Measurements from ENCODE around the gene DNAJB2. TPM values are rescaled to one million over a fixed set of nuclear protein-coding genes. Genes with fewer than 3 reads are reported as not detected.

Gene DNAJB2
- total RNA-seq (2014; rRNA removed; shearing (Covaris generic)): 25.8 and 33.2 TPM in 2 replicates
- 40.0 and 57.2 TPM in 2 replicates for polyA plus RNA-seq (2015; cell fraction: cytosol; rRNA removed)
- 97.4 and 167 TPM in 2 replicates for polyA plus RNA-seq (2015; cell fraction: nucleus; rRNA removed)

- in situ Hi-C loops (cut with HindIII; ENCODE audit: low pct_unique_long_range_greater_than_20kb, low sequenced_read_pairs): no loop called here
Measured at GRCh38 chr2:219279151-219279915, at the start of gene DNAJB2. TSS of gene DNAJB2 (plus strand) at chr2:219279366. CDS start at chr2:219279834, 468 bp downstream.

GRCh38 chr2:219230059-219230540 lies 49.1 kb upstream of the DNAJB2 start:
- peak; percentile 14 for DNase-seq (ENCODE audit: low read depth, low spot score)
- in situ Hi-C loops (cut with HindIII; ENCODE audit: low pct_unique_long_range_greater_than_20kb, low sequenced_read_pairs): no loop called here

More at GRCh38 chr2:219279151-219279915, at the start of gene DNAJB2:
- peak; percentile 94 for DNase-seq (ENCODE audit: low read depth, low spot score)

GRCh38 chr2:219234331-219234730 lies 44.8 kb upstream of the DNAJB2 start:
- DNase-seq (ENCODE audit: low read depth, low spot score): no peak
- in situ Hi-C loops (cut with HindIII; ENCODE audit: low pct_unique_long_range_greater_than_20kb, low sequenced_read_pairs): no loop called here

GRCh38 chr2:219243291-219243761 lies 35.8 kb upstream of the DNAJB2 start:
- in situ Hi-C loops (cut with HindIII; ENCODE audit: low pct_unique_long_range_greater_than_20kb, low sequenced_read_pairs): no loop called here
- no peak for DNase-seq (ENCODE audit: low read depth, low spot score)

- DNase-seq (ENCODE audit: low read depth, low spot score): no peak
- in situ Hi-C loops (cut with HindIII; ENCODE audit: low pct_unique_long_range_greater_than_20kb, low sequenced_read_pairs): no loop called here
Measured at GRCh38 chr2:219244789-219245147, 34.4 kb upstream of the DNAJB2 start.

GRCh38 chr2:219245148-219245898 lies 33.8 kb upstream of the DNAJB2 start, which contains the start of the genes GLB1L and STK16:
TSS of gene GLB1L (minus strand) at chr2:219245444. CDS start at chr2:219243573, 1,871 bp downstream.
TSS of gene STK16 (plus strand) at chr2:219245479. CDS start at chr2:219246000, 521 bp downstream.
- DNase-seq (ENCODE audit: low read depth, low spot score): peak; percentile 89
- in situ Hi-C loops (cut with HindIII; ENCODE audit: low pct_unique_long_range_greater_than_20kb, low sequenced_read_pairs): no loop called here

- no peak for DNase-seq (ENCODE audit: low read depth, low spot score)
- in situ Hi-C loops (cut with HindIII; ENCODE audit: low pct_unique_long_range_greater_than_20kb, low sequenced_read_pairs): no loop called here
Measured at GRCh38 chr2:219245899-219246230, 33.3 kb upstream of the DNAJB2 start.

GRCh38 chr2:219246559-219246958 lies 32.6 kb upstream of the DNAJB2 start:
- DNase-seq (ENCODE audit: low read depth, low spot score): no peak
- in situ Hi-C loops (cut with HindIII; ENCODE audit: low pct_unique_long_range_greater_than_20kb, low sequenced_read_pairs): no loop called here

GRCh38 chr2:219247678-219248642 lies 31.2 kb upstream of the DNAJB2 start:
- DNase-seq (ENCODE audit: low read depth, low spot score): no peak
- in situ Hi-C loops (cut with HindIII; ENCODE audit: low pct_unique_long_range_greater_than_20kb, low sequenced_read_pairs): no loop called here

- no peak for DNase-seq (ENCODE audit: low read depth, low spot score)
- in situ Hi-C loops (cut with HindIII; ENCODE audit: low pct_unique_long_range_greater_than_20kb, low sequenced_read_pairs): no loop called here
Measured at GRCh38 chr2:219248845-219249202, 30.3 kb upstream of the DNAJB2 start.

- peak; percentile 49 for DNase-seq (ENCODE audit: low read depth, low spot score)
- in situ Hi-C loops (cut with HindIII; ENCODE audit: low pct_unique_long_range_greater_than_20kb, low sequenced_read_pairs): no loop called here
Measured at GRCh38 chr2:219249203-219249980, 29.8 kb upstream of the DNAJB2 start.

- in situ Hi-C loops (cut with HindIII; ENCODE audit: low pct_unique_long_range_greater_than_20kb, low sequenced_read_pairs): no loop called here
- DNase-seq (ENCODE audit: low read depth, low spot score): no peak
Measured at GRCh38 chr2:219250049-219250781, 29.0 kb upstream of the DNAJB2 start.

GRCh38 chr2:219251656-219252055 lies 27.5 kb upstream of the DNAJB2 start:
- in situ Hi-C loops (cut with HindIII; ENCODE audit: low pct_unique_long_range_greater_than_20kb, low sequenced_read_pairs): no loop called here
- DNase-seq (ENCODE audit: low read depth, low spot score): no peak

GRCh38 chr2:219252084-219252483 lies 27.1 kb upstream of the DNAJB2 start:
- no peak for DNase-seq (ENCODE audit: low read depth, low spot score)
- in situ Hi-C loops (cut with HindIII; ENCODE audit: low pct_unique_long_range_greater_than_20kb, low sequenced_read_pairs): no loop called here

GRCh38 chr2:219252570-219252899 lies 26.6 kb upstream of the DNAJB2 start:
- DNase-seq (ENCODE audit: low read depth, low spot score): no peak

More at GRCh38 chr2:219252570-219252899, 26.6 kb upstream of the DNAJB2 start:
- in situ Hi-C loops (cut with HindIII; ENCODE audit: low pct_unique_long_range_greater_than_20kb, low sequenced_read_pairs): no loop called here
